Measurements from ENCODE around the gene CES4A. TPM values are rescaled to one million over a fixed set of nuclear protein-coding genes. Genes with fewer than 3 reads are reported as not detected.
A peak's percentile ranks its signal among the peaks of the same experiment; 100 is the strongest.

The CES4A gene
- total and polyA plus RNA-seq, 2 of the 13 experiments (the other 11 are each of a cell fraction or from before 2014, with no cell fraction given), result 0.09 to 0.17 TPM

- no peak for TF ChIP-seq LBX2 (CRISPR knock-in tag; IDR thresholded peaks at IDR 0.05; ENCODE audit: borderline replicate concordance)
- no peak for TF ChIP-seq ZNF496 (CRISPR knock-in tag; IDR thresholded peaks at IDR 0.05; ENCODE audit: insufficient replicate concordance)
- no peak for TF ChIP-seq ZNF7 (CRISPR knock-in tag; IDR thresholded peaks at IDR 0.05)
- peak; percentile 70 for TF ChIP-seq RARA (CRISPR knock-in tag; IDR thresholded peaks at IDR 0.05)
- TF ChIP-seq ZGPAT (CRISPR knock-in tag; IDR thresholded peaks at IDR 0.05), result no peak
- TF ChIP-seq CTCF (CRISPR knock-in tag; IDR thresholded peaks at IDR 0.05), result no peak
- no peak for TF ChIP-seq ZC3H4 (CRISPR knock-in tag; IDR thresholded peaks at IDR 0.05; ENCODE audit: borderline replicate concordance)
- TF ChIP-seq FLYWCH1 (CRISPR knock-in tag; IDR thresholded peaks at IDR 0.05), result no peak
- no peak for TF ChIP-seq REXO4 (CRISPR knock-in tag; IDR thresholded peaks at IDR 0.05; ENCODE audit: borderline replicate concordance)
- no peak for TF ChIP-seq SMAD9 (CRISPR knock-in tag; IDR thresholded peaks at IDR 0.05)
- TF ChIP-seq RFXAP (CRISPR knock-in tag; IDR thresholded peaks at IDR 0.05; ENCODE audit: borderline replicate concordance), result no peak
- TF ChIP-seq CERS6 (CRISPR knock-in tag; IDR thresholded peaks at IDR 0.05), result no peak
- TF ChIP-seq DDIT3 (CRISPR knock-in tag; IDR thresholded peaks at IDR 0.05), result no peak
- no peak for TF ChIP-seq NFRKB (IDR thresholded peaks at IDR 0.05)
- TF ChIP-seq GPN1 (CRISPR knock-in tag; IDR thresholded peaks at IDR 0.05; ENCODE audit: borderline replicate concordance), result no peak
- TF ChIP-seq ZNF598 (CRISPR knock-in tag; IDR thresholded peaks at IDR 0.05; ENCODE audit: borderline replicate concordance), result no peak
- peak; percentile 93 for TF ChIP-seq ZNF770 (CRISPR knock-in tag; IDR thresholded peaks at IDR 0.05)
- TF ChIP-seq UBTF (CRISPR knock-in tag; IDR thresholded peaks at IDR 0.05), result 0 out of 2 replicates have a peak, but pooled peaks have one; percentile 29
- no peak for TF ChIP-seq NFKBIZ (CRISPR knock-in tag; IDR thresholded peaks at IDR 0.05)
These were observed 3.2 kb downstream of the CES4A start (continued) for GRCh38 chr16:66991545-66992077.
